Ishikawa (cell line): ENCODE measurements around the gene SOX12.

Source experiments
- CEBPB ChIP-seq: IDR thresholded peaks from 2 replicates; pipeline ENCODE4 v1.6.1; 2012
- CREB1 ChIP-seq: IDR thresholded peaks from 2 replicates; pipeline ENCODE4 v1.6.1; 2012; ENCODE audit warnings: low read depth
- EGR1 ChIP-seq: IDR thresholded peaks from 2 replicates; pipeline ENCODE4 v1.6.1; 2012
- EP300 ChIP-seq: IDR thresholded peaks from 2 replicates; pipeline ENCODE4 v1.6.1; 2012; ENCODE audit warnings: borderline replicate concordance
- FOXM1 ChIP-seq: IDR thresholded peaks from 2 replicates; pipeline ENCODE4 v1.6.1; 2012; ENCODE audit warnings: low read depth, borderline replicate concordance
- NFIC ChIP-seq: IDR thresholded peaks from 2 replicates; pipeline ENCODE4 v1.6.1; 2012
- RAD21 ChIP-seq: IDR thresholded peaks from 2 replicates; pipeline ENCODE4 v1.6.1; 2012; ENCODE audit warnings: low read depth
- REST ChIP-seq: IDR thresholded peaks from 2 replicates; pipeline ENCODE4 v1.6.1; 2012; ENCODE audit warnings: low read depth, mild to moderate bottlenecking
- TAF1 ChIP-seq: IDR thresholded peaks from 2 replicates; pipeline ENCODE4 v1.6.1; 2012; ENCODE audit warnings: low read depth, mild to moderate bottlenecking
- TCF12 ChIP-seq: IDR thresholded peaks from 2 replicates; pipeline ENCODE4 v1.6.1; 2012; ENCODE audit warnings: low read depth
- TEAD4 ChIP-seq: IDR thresholded peaks from 2 replicates; pipeline ENCODE4 v1.6.1; 2012
- YY1 ChIP-seq: IDR thresholded peaks from 2 replicates; pipeline ENCODE4 v1.6.1; 2012; ENCODE audit warnings: low read depth
- TF ChIP-seq, protein P1 (sequence below): IDR thresholded peaks from 2 replicates; pipeline ENCODE4 v1.6.1; 2012
- TF ChIP-seq, protein P2 (sequence below): IDR thresholded peaks from 2 replicates; pipeline ENCODE4 v1.6.1; 2012

- TF ChIP-seq RAD21: no peak
- TF ChIP-seq, protein P1, sequence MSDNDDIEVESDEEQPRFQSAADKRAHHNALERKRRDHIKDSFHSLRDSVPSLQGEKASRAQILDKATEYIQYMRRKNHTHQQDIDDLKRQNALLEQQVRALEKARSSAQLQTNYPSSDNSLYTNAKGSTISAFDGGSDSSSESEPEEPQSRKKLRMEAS: no peak
- TF ChIP-seq CEBPB: no peak
- TF ChIP-seq YY1: no peak
- no peak for TF ChIP-seq TAF1
- TF ChIP-seq TCF12: no peak
- TF ChIP-seq REST: no peak
- TF ChIP-seq EGR1: no peak
- TF ChIP-seq EP300: no peak
- TF ChIP-seq CREB1: no peak
- TF ChIP-seq, protein P2, sequence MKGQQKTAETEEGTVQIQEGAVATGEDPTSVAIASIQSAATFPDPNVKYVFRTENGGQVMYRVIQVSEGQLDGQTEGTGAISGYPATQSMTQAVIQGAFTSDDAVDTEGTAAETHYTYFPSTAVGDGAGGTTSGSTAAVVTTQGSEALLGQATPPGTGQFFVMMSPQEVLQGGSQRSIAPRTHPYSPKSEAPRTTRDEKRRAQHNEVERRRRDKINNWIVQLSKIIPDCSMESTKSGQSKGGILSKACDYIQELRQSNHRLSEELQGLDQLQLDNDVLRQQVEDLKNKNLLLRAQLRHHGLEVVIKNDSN: no peak
- no peak for TF ChIP-seq TEAD4
- TF ChIP-seq FOXM1: no peak
- no peak for TF ChIP-seq NFIC
These were observed 26.5 kb upstream of the SOX12 start for GRCh38 chr20:298776-299391.
